Panc1 (cell line): ENCODE measurements around the gene NKD1.

Source experiments
- POLR2AphosphoS5 ChIP-seq: IDR thresholded peaks from 2 replicates; pipeline ENCODE4 v1.6.1; 2012; ENCODE audit warnings: mild to moderate bottlenecking, low read depth, low read length, moderate library complexity
- REST ChIP-seq, 2 experiments: IDR thresholded peaks; 2 replicates each; pipeline ENCODE4 v1.6.1; 2011 to 2012; ENCODE audit warnings: low read depth in 2 of 2, control low read depth in 1 of 2, low read length in 1 of 2, mild to moderate bottlenecking in 1 of 2, moderate library complexity in 1 of 2; ENCODE audit not compliant: insufficient read depth in 1 of 2
- TF ChIP-seq, protein P1 (sequence below): fragments of 450-650 bp; IDR thresholded peaks from 2 replicates; pipeline ENCODE4 v1.5.1; 2017; ENCODE audit warnings: mild to moderate bottlenecking

DNA sequence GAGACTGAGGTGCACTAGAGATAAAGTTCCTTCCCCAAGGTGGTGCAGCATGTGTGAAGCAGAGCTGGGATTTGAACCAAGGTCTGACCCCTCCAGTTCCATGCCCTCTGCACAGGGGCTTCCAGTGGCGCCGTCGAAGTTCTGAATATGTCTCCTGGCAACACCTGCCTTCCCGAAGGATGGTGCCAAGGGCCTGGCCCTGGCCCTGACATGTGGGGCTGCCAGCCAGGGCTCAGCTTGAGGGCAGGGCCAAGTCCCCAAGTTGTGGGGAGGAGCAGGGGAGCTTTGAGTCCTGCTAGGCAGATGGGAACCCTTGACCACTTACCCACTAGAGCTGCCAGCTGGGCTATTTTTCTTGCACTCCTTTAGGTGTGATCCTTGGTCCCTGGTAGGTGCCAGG lies 56.4 kb downstream of the NKD1 start:
- TF ChIP-seq, protein P1, sequence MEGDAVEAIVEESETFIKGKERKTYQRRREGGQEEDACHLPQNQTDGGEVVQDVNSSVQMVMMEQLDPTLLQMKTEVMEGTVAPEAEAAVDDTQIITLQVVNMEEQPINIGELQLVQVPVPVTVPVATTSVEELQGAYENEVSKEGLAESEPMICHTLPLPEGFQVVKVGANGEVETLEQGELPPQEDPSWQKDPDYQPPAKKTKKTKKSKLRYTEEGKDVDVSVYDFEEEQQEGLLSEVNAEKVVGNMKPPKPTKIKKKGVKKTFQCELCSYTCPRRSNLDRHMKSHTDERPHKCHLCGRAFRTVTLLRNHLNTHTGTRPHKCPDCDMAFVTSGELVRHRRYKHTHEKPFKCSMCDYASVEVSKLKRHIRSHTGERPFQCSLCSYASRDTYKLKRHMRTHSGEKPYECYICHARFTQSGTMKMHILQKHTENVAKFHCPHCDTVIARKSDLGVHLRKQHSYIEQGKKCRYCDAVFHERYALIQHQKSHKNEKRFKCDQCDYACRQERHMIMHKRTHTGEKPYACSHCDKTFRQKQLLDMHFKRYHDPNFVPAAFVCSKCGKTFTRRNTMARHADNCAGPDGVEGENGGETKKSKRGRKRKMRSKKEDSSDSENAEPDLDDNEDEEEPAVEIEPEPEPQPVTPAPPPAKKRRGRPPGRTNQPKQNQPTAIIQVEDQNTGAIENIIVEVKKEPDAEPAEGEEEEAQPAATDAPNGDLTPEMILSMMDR = no peak
- TF ChIP-seq POLR2AphosphoS5 (no peak), REST (IDR thresholded peaks at IDR 0.05; ENCODE audit: insufficient read depth in 1 of 2, low read depth in 2 of 2, low read length in 1 of 2) (no peak)
